Heart right ventricle (tissue), 16 donors: ENCODE data around the gene LRP1B. TPM values are rescaled to one million over a fixed set of nuclear protein-coding genes. Genes with fewer than 3 reads are reported as not detected.
A peak's percentile ranks its signal among the peaks of the same experiment; 100 is the strongest.

Experiments
- ATAC-seq, 8 donors: fragments of 200-7000 bp; cut with Tn5 transposase; one replicate each; pipeline ENCODE4 v1.9.1; 2020; ENCODE audit warnings: mild to moderate bottlenecking in 8 of 8, moderate library complexity in 8 of 8, moderate number of reproducible peaks in 1 of 8
- DNase-seq, 2 donors: peaks; one replicate each; pipeline ENCODE4 v3.0.0-alpha.2; 2020
- H3K27ac ChIP-seq, 10 donors: fragments of 200-600 bp; sonication (generic) in 2 of 10; one replicate each; pipeline versions ENCODE4 v1.5.0 to v1.8.0; 2020 to 2022; ENCODE audit warnings: mild to moderate bottlenecking in 3 of 10
- H3K27me3 ChIP-seq, 7 donors: fragments of 200-600 bp; one replicate each; pipeline ENCODE4 v1.8.0; 2021 to 2022; ENCODE audit warnings: mild to moderate bottlenecking in 2 of 7
- H3K36me3 ChIP-seq, 9 donors: fragments of 200-600 bp; sonication (generic) in 1 of 9; one replicate each; pipeline versions ENCODE4 v1.5.0 to v1.8.0; 2020 to 2022; ENCODE audit warnings: mild to moderate bottlenecking in 2 of 9
- H3K4me1 ChIP-seq, 9 donors: fragments of 200-600 bp; sonication (generic) in 1 of 9; one replicate each; pipeline versions ENCODE4 v1.5.0 to v1.8.0; 2020 to 2022; ENCODE audit warnings: mild to moderate bottlenecking in 4 of 9
- H3K4me3 ChIP-seq, 10 donors: fragments of 200-600 bp; sonication (generic) in 2 of 10; one replicate each; pipeline versions ENCODE4 v1.5.0 to v1.8.0; 2020 to 2022; ENCODE audit warnings: mild to moderate bottlenecking in 7 of 10, moderate library complexity in 2 of 10
- H3K9me3 ChIP-seq, 11 donors: fragments of 200-600 bp in 10 of 11; sonication (generic) in 2 of 11; one replicate each; pipeline versions ENCODE4 v1.5.0 to v1.8.0; 2013 to 2022; ENCODE audit warnings: mild to moderate bottlenecking in 2 of 11, control low read depth in 1 of 11, moderate library complexity in 1 of 11
- CTCF ChIP-seq, 9 donors: fragments of 200-600 bp; sonication (generic) in 2 of 9; IDR thresholded peaks; one replicate each; pipeline versions ENCODE4 v1.5.0 to v1.8.0; 2021 to 2022; ENCODE audit warnings: antibody characterized with exemption in 9 of 9, mild to moderate bottlenecking in 5 of 9, moderate library complexity in 1 of 9
- WGBS, 2 donors: extraction: QIAGEN DNeasy Blood & Tissue Kit; methylation state at CpG; one replicate each; pipeline ENCODE4 v1.1.7; 2013; ENCODE audit warnings: inconsistent platforms in 1 of 2; 5-methylcytosine and 5-hydroxymethylcytosine counted together
- intact Hi-C, 10 donors: fragments of 100-400 bp; cut with DNase I; formaldehyde crosslinking; loops; one replicate each; pipeline versions ENCODE4 v1.11.1 to v1.14.2; 2022
- polyA plus RNA-seq, 2 donors: library from polyadenylated mRNA; stranded (reverse); fragments of 200-250 nt; gene quantifications; one replicate each; pipeline ENCODE4 v1.2.3, GENCODE V29; 2013
- total RNA-seq, 10 donors: library from RNA; stranded (reverse); fragmentation: NEBNext Ultra II Directional in 3 of 10; extraction: Animal tissue kit (Norgen Biotek cat#: 25700) in 3 of 10; gene quantifications; one replicate each; pipeline versions ENCODE4 v1.2.1 to v1.2.4, GENCODE V29; 2021 to 2023
- donor health status: Arrhythmogenic right ventricular cardiomyopathy.
- donor health status: ischemic (EF 13 %, LVEDD 7.1; RV severe dilation, severe dysfunction).
- donor health status: healthy with polysubstance abuse.
- donor health status: DM: no; HTN: yes; CAD: no.
- donor health status: DM: no; HTN: no; CAD: no.
- donor health status: ischemic (EF 25% LVEDD 6.9; RV normal size, moderate dysfunction).
- donor health status: ischemic (EF 25% LVEDD 5.7; RV mildly dilated, moderate dysfunction).
- donor health status: healthy.
- donor health status: DM: yes; HTN: yes; CAD: no.
- donor health status: Ischemic cardiomyopathy.
- donor health status: ischemic (EF 35%, LVEDD 5.7; RV mildly dilated, moderate dysfunction).
- donor health status: nonischemic (EF 11% LVEDD 7.7; RV severe dilation, severe dysfunction).
- donor health status: DM: yes; HTN: yes; CAD: no.
- donor health status: PGD.
- donor health status: ischemic (EF 29% LVEDD 5.4; RV normal size, mild dysfunction).
- donor health status: nonischemic (EF 23%, LVEDD 6.1; RV moderate dilation, normal function).

Gene LRP1B
- total and polyA plus RNA-seq, 12 donors, result 0.02 to 0.27 (median 0.14) TPM; not detected in 1

- no peak overlapping the region for H3K4me3 ChIP-seq
- no peak overlapping the region for H3K27ac ChIP-seq
- TF ChIP-seq CTCF (IDR thresholded peaks at IDR 0.05), result no peak
- no peak for ATAC-seq
- 44 to 49% methylated on average over 2 of the region's 2 CpGs for WGBS, 2 donors
- H3K9me3 ChIP-seq, result no peaks in the 10 kb centered on the region
- no peaks in the 10 kb centered on the region for H3K27me3 ChIP-seq
- no peak for DNase-seq
- no peaks in the 10 kb centered on the region for H3K4me1 ChIP-seq
- intact Hi-C loops, result no loop called here
- no peaks in the 10 kb centered on the region for H3K36me3 ChIP-seq
Observed at GRCh38 chr2:141506135-141506534, 624.7 kb downstream of the LRP1B start.

DNA sequence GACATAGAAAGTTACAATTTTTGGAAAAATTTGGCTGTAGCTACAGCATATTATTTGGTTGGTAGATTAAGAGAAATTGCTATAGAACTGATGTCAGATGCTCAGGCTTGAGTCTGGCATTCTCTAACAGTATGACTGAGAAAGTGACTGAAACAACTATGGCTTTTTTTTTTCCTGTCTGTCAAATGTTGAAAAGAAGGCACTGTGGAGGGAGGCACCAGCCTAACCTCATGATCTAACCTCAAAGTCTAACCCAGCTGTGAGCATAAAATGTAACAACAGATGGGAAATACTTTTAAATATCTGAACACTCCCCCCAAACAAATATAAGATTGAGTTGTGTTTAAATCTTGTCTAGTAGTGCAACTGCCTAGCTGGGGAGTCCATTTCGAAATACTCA lies 629.1 kb downstream of the LRP1B start:
- Histone ChIP-seq H3K27ac (no peak overlapping the region), H3K36me3 (no peaks in the 10 kb centered on the region), H3K4me3 (no peak overlapping the region), H3K27me3 (no peaks in the 10 kb centered on the region), H3K9me3 (no peaks in the 10 kb centered on the region), H3K4me1 (peaks cover 0 to 6% (median 0%) of the 10 kb centered on the region in 9 donors)
- WGBS, 2 donors, result 79 to 83% methylated on average over 1 of the region's 1 CpG
- no peak for ATAC-seq
- no peak for DNase-seq
- intact Hi-C loops, result no loop called here
- TF ChIP-seq CTCF (IDR thresholded peaks at IDR 0.05), result no peak

DNA sequence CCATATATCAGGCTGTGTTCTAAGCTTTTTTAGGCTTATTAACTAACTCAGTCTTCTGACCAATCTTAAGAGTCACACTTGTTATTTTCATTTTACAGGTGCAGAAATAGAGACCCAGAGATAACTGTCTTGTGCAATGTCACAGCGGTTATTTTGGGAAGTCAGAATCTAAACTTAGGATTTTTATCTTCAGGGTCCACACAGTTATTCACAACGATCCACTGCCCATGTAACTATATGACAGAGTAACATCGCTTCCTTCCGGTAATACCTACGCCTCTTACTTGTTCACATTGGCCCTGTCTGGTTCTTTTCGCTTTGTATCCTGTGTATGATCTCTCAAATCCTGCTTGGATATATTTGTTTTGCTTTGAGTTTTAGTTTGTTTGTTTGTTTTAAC lies 631.7 kb downstream of the LRP1B start:
- ATAC-seq, result peak in 1 of 8 donors; percentile 29

DNA sequence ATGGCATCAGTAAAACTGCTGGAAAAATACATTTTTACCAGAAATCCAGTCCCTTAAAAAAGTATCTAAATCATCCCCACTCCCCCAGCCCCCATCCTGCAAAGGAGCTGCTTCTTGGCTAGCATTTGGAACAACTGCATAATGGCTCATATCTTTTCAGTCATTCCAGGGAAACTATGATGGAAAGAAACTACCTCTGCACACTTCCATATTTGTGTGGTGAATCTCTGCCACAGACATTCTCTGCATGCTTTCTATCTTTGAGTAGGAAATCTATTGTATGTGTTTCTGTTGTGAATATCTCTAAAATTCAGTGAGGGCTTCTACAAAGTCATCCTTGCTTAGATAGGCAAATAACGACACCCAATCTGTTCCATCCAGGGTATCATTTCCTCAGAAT lies 632.3 kb downstream of the LRP1B start:
- ATAC-seq (no peak), DNase-seq (no peak)
- 40 to 47% methylated on average over 1 of the region's 1 CpG for WGBS, 2 donors
- no peak for TF ChIP-seq CTCF (IDR thresholded peaks at IDR 0.05)
- intact Hi-C loops, result no loop called here
- H3K27ac ChIP-seq, result no peak overlapping the region
- H3K9me3 ChIP-seq, result no peaks in the 10 kb centered on the region
- no peaks in the 10 kb centered on the region for H3K36me3 ChIP-seq
- peaks cover 0 to 6% (median 0%) of the 10 kb centered on the region in 9 donors for H3K4me1 ChIP-seq
- H3K4me3 ChIP-seq, result no peak overlapping the region
- no peaks in the 10 kb centered on the region for H3K27me3 ChIP-seq

More for the DNA sequence above, 631.7 kb downstream of the LRP1B start:
- no peak for TF ChIP-seq CTCF (IDR thresholded peaks at IDR 0.05)
- DNase-seq, result no peak
- Histone ChIP-seq H3K4me1 (peaks cover 0 to 6% (median 0%) of the 10 kb centered on the region in 9 donors), H3K9me3 (no peaks in the 10 kb centered on the region), H3K27me3 (no peaks in the 10 kb centered on the region), H3K36me3 (no peaks in the 10 kb centered on the region), H3K27ac (no peak overlapping the region), H3K4me3 (no peak overlapping the region)
- intact Hi-C loops, result no loop called here
- WGBS, 2 donors, result 55 to 61% methylated on average over 6 of the region's 6 CpGs
